T-cell (primary cell): ENCODE measurements around the gene MSH5. TPM values are rescaled to one million over a fixed set of nuclear protein-coding genes. Genes with fewer than 3 reads are reported as not detected.

Source experiments
- ATAC-seq, 4 experiments: fragments of 200-7000 bp in 3 of 4; fragments of 150-1000 bp in 1 of 4; cut with Tn5 transposase; replicated peaks in 1 of 4; 1 replicate in 3 of 4; 2 replicates in 1 of 4; pipeline ENCODE4 v1.10.0; 2021; ENCODE audit warnings: moderate library complexity in 3 of 4, mild to moderate bottlenecking in 2 of 4, moderate number of reproducible peaks in 1 of 4
- CTCF ChIA-PET, 2 donors: fragments of 300-600 bp; sonication (Branson Sonifier 250); formaldehyde crosslinking; loops; one replicate each; lab custom pipeline; 2022; ENCODE audit warnings: antibody characterized with exemption in 2 of 2; lab: Charles Lee
- POLR2A ChIA-PET, 2 donors: fragments of 300-600 bp; sonication (Branson Sonifier 250); formaldehyde crosslinking; loops; one replicate each; lab custom pipeline; 2022; ENCODE audit warnings: antibody characterized with exemption in 2 of 2; lab: Charles Lee
- DNase-seq, 35 experiments: peaks; one replicate each; pipeline versions ENCODE4 v3.0.0 to v3.0.0-alpha.2; 2013 to 2023
- H3K27ac ChIP-seq: one replicate; pipeline ENCODE4 v1.5.1; 2013; ENCODE audit warnings: low read length
- H3K27me3 ChIP-seq, 2 experiments: replicated peaks in 1 of 2; 1 replicate in 1 of 2; 2 replicates in 1 of 2; pipeline versions ENCODE4 v1.6.1 to v1.7.0; 2013; ENCODE audit warnings: low read length in 1 of 2, mixed read lengths in 1 of 2; ENCODE audit not compliant: control insufficient read depth in 2 of 2, insufficient read depth in 2 of 2; ENCODE audit errors: extremely low read depth in 1 of 2
- H3K36me3 ChIP-seq, 2 donors: 1 replicate in 1 of 2; 2 replicates in 1 of 2; pipeline versions ENCODE4 v1.6.1 to v1.7.0; 2013; ENCODE audit warnings: low read length in 1 of 2; ENCODE audit not compliant: control insufficient read depth in 2 of 2, insufficient read depth in 1 of 2; ENCODE audit errors: extremely low read depth in 1 of 2
- H3K4me1 ChIP-seq, 2 experiments: 1 replicate in 1 of 2; 2 replicates in 1 of 2; pipeline versions ENCODE4 v1.6.1 to v1.7.0; 2013; ENCODE audit warnings: low read length in 2 of 2, mixed read lengths in 1 of 2; ENCODE audit not compliant: insufficient read depth in 2 of 2, control insufficient read depth in 1 of 2; ENCODE audit errors: extremely low read depth in 1 of 2
- H3K4me3 ChIP-seq, 2 donors: 1 replicate in 1 of 2; 2 replicates in 1 of 2; pipeline versions ENCODE4 v1.5.1 to v1.7.0; 2013; ENCODE audit warnings: mild to moderate bottlenecking in 2 of 2, low read length in 1 of 2, moderate library complexity in 1 of 2; ENCODE audit not compliant: control insufficient read depth in 1 of 2; ENCODE audit errors: extremely low read depth in 1 of 2
- H3K9me3 ChIP-seq: 2 replicates; pipeline ENCODE4 v1.7.0; 2013
- H3K27ac Mint-ChIP-seq, 2 donors: one replicate each; pipeline ENCODE4 v1.8.0; 2020 to 2021; ENCODE audit warnings: mild to moderate bottlenecking in 2 of 2, mixed read lengths in 2 of 2
- H3K27me3 Mint-ChIP-seq, 2 donors: one replicate each; pipeline ENCODE4 v1.8.0; 2021 to 2022; ENCODE audit warnings: mixed read lengths in 2 of 2
- H3K36me3 Mint-ChIP-seq: one replicate; pipeline ENCODE4 v1.8.0; 2021; ENCODE audit warnings: mixed read lengths
- H3K4me1 Mint-ChIP-seq, 3 donors: one replicate each; pipeline ENCODE4 v1.8.0; 2020 to 2022; ENCODE audit warnings: mixed read lengths in 3 of 3, mild to moderate bottlenecking in 1 of 3
- H3K4me3 Mint-ChIP-seq, 3 donors: one replicate each; pipeline ENCODE4 v1.8.0; 2020 to 2022; ENCODE audit warnings: mild to moderate bottlenecking in 3 of 3, mixed read lengths in 3 of 3, moderate library complexity in 3 of 3
- H3K9me3 Mint-ChIP-seq, 3 donors: one replicate each; pipeline ENCODE4 v1.8.0; 2020 to 2022; ENCODE audit warnings: mixed read lengths in 3 of 3
- WGBS: methylation state at CpG from one replicate; pipeline ENCODE4 v1.1.5; 2013; ENCODE audit warnings: missing lambda C conversion rate; ENCODE audit not compliant: insufficient coverage; 5-methylcytosine and 5-hydroxymethylcytosine counted together
- total RNA-seq, 35 experiments: library from RNA in 6 of 35; stranded (reverse) in 6 of 35; fragments of 120-200 nt in 1 of 35; gene quantifications; one replicate each; pipeline versions ENCODE4 v1.2.1 to v1.2.4 and lab custom pipeline; 2013 to 2026

Gene MSH5
- total RNA-seq, 5 donors from 2014 or later (not counting 1 experiment from before 2014, with no cell fraction given) = 13.7 to 22.4 (median 14.4) TPM

DNA sequence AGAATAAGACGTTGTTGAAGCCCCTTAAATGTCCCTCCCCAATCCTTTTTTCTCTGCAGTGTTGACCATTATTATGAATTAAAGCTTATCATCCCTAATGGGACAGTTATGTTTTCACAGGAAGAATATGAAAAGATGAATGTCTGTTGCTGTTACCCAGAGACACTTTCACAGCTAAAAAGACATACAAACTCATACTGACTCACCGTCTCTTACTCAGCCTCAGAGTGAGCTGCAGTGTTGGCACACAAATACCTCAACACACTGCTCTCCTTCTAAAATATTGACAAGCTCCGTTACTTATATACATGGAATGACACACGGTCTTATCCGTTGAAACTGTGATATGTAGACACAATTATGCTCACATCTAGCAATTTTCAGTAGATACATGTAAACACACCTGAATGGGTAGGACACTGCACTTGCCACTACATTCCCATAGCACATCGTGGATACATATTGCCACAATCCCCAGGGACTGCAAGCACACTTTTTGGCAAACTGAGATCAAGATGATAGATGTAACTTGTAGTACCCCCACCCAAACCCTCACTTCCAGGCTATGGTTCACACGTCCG lies 13.0 kb downstream of the MSH5 start:
- POLR2A ChIA-PET = interaction anchor here in 1 of 2 donors (0.6 to 0.7 kb wide), 2 partner anchors 32 to 941 kb away, joined by 3 to 8 read pairs; no protein-coding TSS in a partner anchor

DNA sequence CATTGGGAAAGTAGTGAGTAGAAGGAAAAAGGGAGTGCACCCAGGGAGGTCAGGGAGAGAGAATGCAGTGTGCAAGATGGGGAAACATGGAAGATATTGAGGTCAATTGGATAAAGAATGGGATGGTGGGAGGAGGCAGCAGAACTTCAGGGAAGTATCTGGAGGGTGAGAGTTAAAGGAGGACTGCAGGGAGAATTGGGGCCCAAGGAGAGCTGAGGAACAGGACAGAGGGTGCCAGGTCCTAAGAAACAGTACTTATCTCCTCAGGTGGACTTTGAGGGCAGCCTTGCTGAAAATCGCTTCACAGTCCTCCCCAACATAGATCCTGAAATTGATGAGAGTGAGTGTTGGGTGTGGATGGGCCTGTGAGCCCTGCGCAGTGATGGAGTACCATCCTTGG lies 18.5 kb downstream of the MSH5 start:
- ATAC-seq (no peak), DNase-seq (no peak)
- H3K4me1 Mint-ChIP-seq = peaks cover 0 to 9% (median 0%) of the 10 kb centered on the region in 3 donors
- no peak overlapping the region for H3K27ac ChIP-seq
- H3K27me3 Mint-ChIP-seq = no peaks in the 10 kb centered on the region
- H3K27ac Mint-ChIP-seq = no peak overlapping the region
- no peaks in the 10 kb centered on the region for H3K36me3 ChIP-seq
- POLR2A ChIA-PET = no interaction called here
- H3K9me3 ChIP-seq = no peaks in the 10 kb centered on the region
- no peak overlapping the region for H3K4me3 Mint-ChIP-seq
- CTCF ChIA-PET = no interaction called here
- H3K36me3 Mint-ChIP-seq = peaks cover 28% of the 10 kb centered on the region
- 100% methylated on average over 1 of the region's 2 CpGs for WGBS
- no peaks in the 10 kb centered on the region for H3K9me3 Mint-ChIP-seq
- no peak overlapping the region for H3K4me3 ChIP-seq
- no peaks in the 10 kb centered on the region for H3K4me1 ChIP-seq
- no peaks in the 10 kb centered on the region for H3K27me3 ChIP-seq

More for the DNA sequence above, 13.0 kb downstream of the MSH5 start:
- WGBS = 97% methylated on average over 4 of the region's 8 CpGs
- H3K27me3 Mint-ChIP-seq = no peaks in the 10 kb centered on the region
- H3K4me1 ChIP-seq = no peaks in the 10 kb centered on the region
- no peaks in the 10 kb centered on the region for H3K9me3 Mint-ChIP-seq
- CTCF ChIA-PET = interaction anchor here in 1 of 2 donors (1.1 kb wide), 1 partner anchor 17 kb away, joined by 3 read pairs; no protein-coding TSS in a partner anchor
- no peaks in the 10 kb centered on the region for H3K9me3 ChIP-seq
- no peaks in the 10 kb centered on the region for H3K27me3 ChIP-seq
- H3K36me3 ChIP-seq = no peaks in the 10 kb centered on the region
- no peaks in the 10 kb centered on the region for H3K4me1 Mint-ChIP-seq
- H3K4me3 Mint-ChIP-seq = no peak overlapping the region
- no peaks in the 10 kb centered on the region for H3K36me3 Mint-ChIP-seq
- H3K4me3 ChIP-seq = no peak overlapping the region
- DNase-seq = no peak
- no peak overlapping the region for H3K27ac ChIP-seq
- no peak overlapping the region for H3K27ac Mint-ChIP-seq
- ATAC-seq = no peak

DNA sequence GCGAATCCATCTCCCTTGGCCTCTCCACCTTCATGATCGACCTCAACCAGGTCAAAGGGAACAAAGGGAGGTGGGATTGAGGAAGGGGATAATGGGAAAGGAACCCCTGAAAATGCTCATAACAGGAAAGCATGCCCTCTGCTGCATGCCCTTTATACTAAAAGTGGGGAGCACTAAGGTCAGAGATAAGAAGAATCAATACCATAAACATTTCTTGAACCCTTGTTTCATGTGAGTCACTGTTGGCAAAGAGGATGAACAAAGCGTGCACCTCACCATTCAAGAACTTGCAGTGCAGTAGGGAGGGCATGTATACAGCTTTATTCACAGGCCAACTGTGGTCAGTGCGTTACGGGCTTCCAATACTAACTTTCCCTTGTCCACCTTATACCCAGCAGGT lies 21.0 kb downstream of the MSH5 start:
- H3K27me3 ChIP-seq = no peaks in the 10 kb centered on the region
- Mint-ChIP-seq H3K4me3 (no peak overlapping the region), H3K27me3 (no peaks in the 10 kb centered on the region), H3K36me3 (peaks cover 32% of the 10 kb centered on the region), H3K4me1 (peaks cover 0 to 9% (median 0%) of the 10 kb centered on the region in 3 donors), H3K27ac (no peak overlapping the region), H3K9me3 (no peaks in the 10 kb centered on the region)
- DNase-seq (no peak), ATAC-seq (no peak)
- ChIA-PET CTCF (interaction anchor here in 1 of 2 donors (0.7 kb wide), 1 partner anchor 70 kb away, joined by 8 read pairs; no protein-coding TSS in a partner anchor), POLR2A (no interaction called here)
- H3K36me3 ChIP-seq = no peaks in the 10 kb centered on the region
- no peak overlapping the region for H3K4me3 ChIP-seq
- no peaks in the 10 kb centered on the region for H3K9me3 ChIP-seq
- WGBS = no CpG with 5 or more reads among the region's 5 CpGs
- H3K4me1 ChIP-seq = no peaks in the 10 kb centered on the region
- no peak overlapping the region for H3K27ac ChIP-seq

DNA sequence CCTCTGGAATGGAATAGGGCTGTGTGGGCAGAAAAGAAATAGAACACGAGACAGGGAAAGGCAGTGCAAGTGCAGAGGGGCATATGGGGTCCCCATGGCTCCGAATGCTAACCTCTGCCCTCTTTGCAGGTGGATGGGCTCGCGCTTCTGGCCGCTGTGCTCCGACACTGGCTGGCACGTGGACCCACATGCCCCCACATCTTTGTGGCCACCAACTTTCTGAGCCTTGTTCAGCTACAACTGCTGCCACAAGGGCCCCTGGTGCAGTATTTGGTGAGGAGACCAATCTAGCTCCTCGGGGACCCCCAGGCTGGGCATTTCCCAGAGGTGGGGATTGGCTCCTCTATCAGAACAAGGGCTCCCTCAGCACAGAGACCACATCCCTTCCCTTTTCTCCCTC lies 21.5 kb downstream of the MSH5 start:
- Mint-ChIP-seq H3K36me3 (peaks cover 32% of the 10 kb centered on the region), H3K27me3 (no peaks in the 10 kb centered on the region), H3K4me1 (peaks cover 0 to 9% (median 0%) of the 10 kb centered on the region in 3 donors), H3K9me3 (no peaks in the 10 kb centered on the region), H3K27ac (no peak overlapping the region), H3K4me3 (no peak overlapping the region)
- ChIA-PET CTCF (no interaction called here), POLR2A (no interaction called here)
- Histone ChIP-seq H3K27me3 (no peaks in the 10 kb centered on the region), H3K36me3 (no peaks in the 10 kb centered on the region), H3K4me1 (no peaks in the 10 kb centered on the region), H3K27ac (no peak overlapping the region), H3K4me3 (no peak overlapping the region), H3K9me3 (no peaks in the 10 kb centered on the region)
- ATAC-seq = no peak
- no peak for DNase-seq
- WGBS = 100% methylated on average over 4 of the region's 8 CpGs

DNA sequence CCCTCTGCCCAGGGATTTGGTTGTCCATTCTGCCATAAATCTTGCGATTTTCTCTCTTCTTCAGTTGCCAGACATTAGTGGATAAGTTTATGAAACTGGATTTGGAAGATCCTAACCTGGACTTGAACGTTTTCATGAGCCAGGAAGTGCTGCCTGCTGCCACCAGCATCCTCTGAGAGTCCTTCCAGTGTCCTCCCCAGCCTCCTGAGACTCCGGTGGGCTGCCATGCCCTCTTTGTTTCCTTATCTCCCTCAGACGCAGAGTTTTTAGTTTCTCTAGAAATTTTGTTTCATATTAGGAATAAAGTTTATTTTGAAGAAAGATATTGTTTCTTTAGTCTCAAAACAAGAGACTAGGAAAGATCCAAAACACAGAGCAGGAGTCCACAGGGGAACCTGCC lies 22.6 kb downstream of the MSH5 start, which contains the start of gene SAPCD1:
TSS of gene SAPCD1 (plus strand) at position 301 of the 400 bp plus-strand sequence. CDS start 399 bp downstream, outside the sequence.
- no peak within 1 kb of the TSS for H3K4me3 Mint-ChIP-seq
- ChIA-PET CTCF (no interaction called here), POLR2A (no interaction called here)
- WGBS = no CpG with 5 or more reads among the region's 4 CpGs
- Histone ChIP-seq H3K27me3 (no peaks in the 10 kb centered on the region), H3K27ac (no peak within 1 kb of the TSS), H3K9me3 (no peaks in the 10 kb centered on the region), H3K36me3 (no peaks in the 10 kb centered on the region), H3K4me3 (no peak within 1 kb of the TSS), H3K4me1 (no peaks in the 10 kb centered on the region)
- H3K9me3 Mint-ChIP-seq = no peaks in the 10 kb centered on the region
- peaks cover 32% of the 10 kb centered on the region for H3K36me3 Mint-ChIP-seq
- peaks cover 0 to 9% (median 0%) of the 10 kb centered on the region in 3 donors for H3K4me1 Mint-ChIP-seq
- no peaks in the 10 kb centered on the region for H3K27me3 Mint-ChIP-seq
- no peak for ATAC-seq
- H3K27ac Mint-ChIP-seq = no peak within 1 kb of the TSS
- DNase-seq = no peak

DNA sequence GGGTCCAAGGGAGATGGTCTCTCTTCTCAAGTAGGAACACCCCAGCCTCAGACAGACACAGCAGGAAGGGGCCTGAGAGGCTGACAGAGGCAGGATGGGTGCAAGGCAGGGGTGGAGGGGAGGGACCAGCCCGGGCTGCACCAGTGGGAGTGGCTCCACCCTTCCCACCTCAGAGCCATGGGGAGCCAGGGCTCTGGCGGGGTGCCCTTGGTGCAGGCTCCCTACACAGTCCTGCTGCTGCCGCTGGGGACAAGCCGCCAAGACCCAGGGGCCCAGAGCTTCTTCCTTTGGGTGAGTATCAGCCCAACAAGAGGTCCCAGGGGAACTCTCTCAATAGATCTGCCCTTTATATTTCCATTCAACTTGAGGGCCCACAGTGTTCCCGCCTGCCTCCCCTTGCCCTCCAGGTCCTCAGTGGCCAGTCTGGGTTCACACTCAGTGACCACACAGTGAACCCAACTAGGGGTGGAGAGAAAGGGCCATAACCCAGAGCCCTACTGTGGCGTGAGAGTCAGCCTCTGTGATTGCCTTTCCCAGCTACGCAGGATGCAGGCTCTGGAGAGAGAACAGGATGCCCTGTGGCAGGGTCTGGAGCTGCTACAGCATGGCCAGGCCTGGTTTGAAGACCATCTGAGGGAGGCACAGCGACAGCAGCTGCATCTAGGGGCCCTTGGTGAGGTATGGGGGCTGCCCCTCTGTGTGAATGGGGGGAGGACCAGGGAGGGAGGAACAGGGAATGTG lies 23.2 kb downstream of the MSH5 start:
- Histone ChIP-seq H3K4me1 (no peaks in the 10 kb centered on the region), H3K27me3 (no peaks in the 10 kb centered on the region), H3K9me3 (no peaks in the 10 kb centered on the region), H3K4me3 (no peak overlapping the region), H3K27ac (no peak overlapping the region), H3K36me3 (no peaks in the 10 kb centered on the region)
- H3K36me3 Mint-ChIP-seq = peaks cover 32% of the 10 kb centered on the region
- DNase-seq = no peak
- no peak overlapping the region for H3K4me3 Mint-ChIP-seq
- H3K9me3 Mint-ChIP-seq = no peaks in the 10 kb centered on the region
- H3K27me3 Mint-ChIP-seq = no peaks in the 10 kb centered on the region
- no peak overlapping the region for H3K27ac Mint-ChIP-seq
- peaks cover 0 to 9% (median 0%) of the 10 kb centered on the region in 3 donors for H3K4me1 Mint-ChIP-seq
- CTCF ChIA-PET = no interaction called here
- WGBS = 99% methylated on average over 6 of the region's 8 CpGs
- POLR2A ChIA-PET = no interaction called here
- ATAC-seq = no peak
